Stimulated activated effector memory CD8-positive, alpha-beta T cell treated with anti-CD3 and anti-CD28 coated beads, Interleukin-12 subunit alpha, Interleukin-12 subunit beta, amount 100 ng/mL, for 72 hours (primary cell): ENCODE measurements around the gene MYH7B.

Experiments used
- ATAC-seq: fragments of 150-1000 bp; cut with Tn5 transposase; 2 replicates; pipeline ENCODE4 v1.10.0; 2021
- DNase-seq, 2 donors: peaks; one replicate each; pipeline ENCODE4 v3.0.0; 2021 to 2022; ENCODE audit warnings: low spot score in 2 of 2
- H3K27ac Mint-ChIP-seq: one replicate; pipeline ENCODE4 v1.8.0; 2022; ENCODE audit warnings: mild to moderate bottlenecking, mixed read lengths
- H3K36me3 Mint-ChIP-seq: one replicate; pipeline ENCODE4 v1.8.0; 2022; ENCODE audit warnings: mild to moderate bottlenecking, mixed read lengths
- H3K4me1 Mint-ChIP-seq: one replicate; pipeline ENCODE4 v1.8.0; 2022; ENCODE audit warnings: mixed read lengths
- H3K4me3 Mint-ChIP-seq: one replicate; pipeline ENCODE4 v1.8.0; 2022; ENCODE audit warnings: mild to moderate bottlenecking, mixed read lengths
- H3K9me3 Mint-ChIP-seq: one replicate; pipeline ENCODE4 v1.8.0; 2022; ENCODE audit warnings: mixed read lengths

Gene MYH7B

DNA sequence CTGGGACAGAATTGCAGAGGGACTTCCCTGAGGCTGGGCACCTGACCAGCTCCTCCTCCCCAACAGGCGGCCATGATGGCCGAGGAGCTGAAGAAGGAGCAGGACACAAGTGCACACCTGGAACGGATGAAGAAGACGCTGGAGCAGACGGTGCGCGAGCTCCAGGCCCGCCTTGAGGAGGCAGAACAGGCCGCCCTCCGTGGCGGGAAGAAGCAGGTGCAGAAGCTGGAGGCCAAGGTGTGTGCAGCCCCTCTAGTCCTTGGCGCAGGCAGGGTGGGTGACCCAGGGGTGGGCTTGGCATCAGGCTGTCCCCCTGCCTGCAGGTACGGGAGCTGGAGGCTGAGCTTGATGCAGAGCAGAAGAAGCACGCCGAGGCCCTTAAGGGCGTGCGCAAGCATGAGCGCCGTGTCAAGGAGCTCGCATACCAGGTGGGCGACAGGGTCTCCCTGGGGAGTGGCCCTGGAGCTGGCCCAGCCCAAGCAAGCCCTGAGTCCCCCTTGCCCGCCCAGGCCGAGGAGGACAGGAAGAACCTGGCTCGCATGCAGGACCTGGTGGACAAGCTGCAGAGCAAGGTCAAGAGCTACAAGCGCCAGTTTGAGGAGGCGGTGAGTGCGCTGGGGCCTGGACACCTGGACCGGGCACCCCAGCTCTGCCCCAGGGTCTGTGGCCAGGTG, 45.4 kb downstream of the MYH7B start:
- peaks cover 51% of the 10 kb centered on the region for H3K36me3 Mint-ChIP-seq
- no peaks in the 10 kb centered on the region for H3K9me3 Mint-ChIP-seq
- H3K4me3 Mint-ChIP-seq = no peak overlapping the region
- no peak for DNase-seq
- no peak for ATAC-seq
- peak overlapping the region; percentile 76 for H3K27ac Mint-ChIP-seq
- peaks cover 24% of the 10 kb centered on the region for H3K4me1 Mint-ChIP-seq

DNA sequence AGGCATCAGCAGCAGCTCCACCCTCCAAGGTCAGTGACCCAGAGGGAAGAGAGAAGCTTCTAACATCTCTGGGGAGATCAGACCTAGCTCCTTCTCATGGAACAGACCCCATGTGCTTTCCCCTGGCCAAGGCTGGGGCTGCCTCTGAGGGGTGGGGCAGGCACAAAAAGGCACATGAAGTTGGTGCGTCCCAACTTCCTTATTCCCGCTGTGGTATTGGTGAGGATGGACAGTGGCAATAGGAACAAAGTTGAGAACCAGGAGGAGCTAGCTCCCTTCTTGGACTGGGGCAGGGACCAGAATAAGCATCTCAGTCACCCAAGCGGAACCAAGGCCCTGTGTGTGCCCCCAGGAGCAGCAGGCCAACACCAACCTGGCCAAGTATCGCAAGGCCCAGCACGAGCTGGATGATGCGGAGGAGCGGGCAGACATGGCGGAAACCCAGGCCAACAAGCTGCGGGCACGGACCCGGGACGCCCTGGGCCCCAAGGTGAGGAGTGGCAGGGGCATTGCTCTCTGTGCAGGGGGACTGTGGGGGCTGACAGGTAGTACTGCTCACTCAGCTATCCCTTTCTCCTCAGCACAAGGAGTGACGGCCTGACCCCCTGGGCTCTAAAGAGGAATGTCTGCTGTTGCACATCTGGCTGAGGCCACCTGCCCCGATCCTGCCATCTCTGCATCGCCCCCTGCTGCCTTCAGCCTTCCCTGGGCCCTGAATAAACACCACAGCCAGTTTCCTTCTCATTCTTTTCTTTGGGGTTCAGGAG, 46.1 kb downstream of the MYH7B start:
- peak overlapping the region; percentile 57 for H3K27ac Mint-ChIP-seq
- no peaks in the 10 kb centered on the region for H3K9me3 Mint-ChIP-seq
- H3K36me3 Mint-ChIP-seq = peaks cover 53% of the 10 kb centered on the region
- no peak overlapping the region for H3K4me3 Mint-ChIP-seq
- ATAC-seq = no peak
- DNase-seq = no peak
- H3K4me1 Mint-ChIP-seq = peaks cover 24% of the 10 kb centered on the region

- no peak overlapping the region for H3K4me3 Mint-ChIP-seq
- H3K36me3 Mint-ChIP-seq = peaks cover 62% of the 10 kb centered on the region
- no peak for ATAC-seq
- H3K27ac Mint-ChIP-seq = peak overlapping the region; percentile 57
- no peak for DNase-seq
- peaks cover 21% of the 10 kb centered on the region for H3K4me1 Mint-ChIP-seq
- H3K9me3 Mint-ChIP-seq = no peaks in the 10 kb centered on the region
These were observed 47.0 kb downstream of the MYH7B start for GRCh38 chr20:35002426-35003210.

DNA sequence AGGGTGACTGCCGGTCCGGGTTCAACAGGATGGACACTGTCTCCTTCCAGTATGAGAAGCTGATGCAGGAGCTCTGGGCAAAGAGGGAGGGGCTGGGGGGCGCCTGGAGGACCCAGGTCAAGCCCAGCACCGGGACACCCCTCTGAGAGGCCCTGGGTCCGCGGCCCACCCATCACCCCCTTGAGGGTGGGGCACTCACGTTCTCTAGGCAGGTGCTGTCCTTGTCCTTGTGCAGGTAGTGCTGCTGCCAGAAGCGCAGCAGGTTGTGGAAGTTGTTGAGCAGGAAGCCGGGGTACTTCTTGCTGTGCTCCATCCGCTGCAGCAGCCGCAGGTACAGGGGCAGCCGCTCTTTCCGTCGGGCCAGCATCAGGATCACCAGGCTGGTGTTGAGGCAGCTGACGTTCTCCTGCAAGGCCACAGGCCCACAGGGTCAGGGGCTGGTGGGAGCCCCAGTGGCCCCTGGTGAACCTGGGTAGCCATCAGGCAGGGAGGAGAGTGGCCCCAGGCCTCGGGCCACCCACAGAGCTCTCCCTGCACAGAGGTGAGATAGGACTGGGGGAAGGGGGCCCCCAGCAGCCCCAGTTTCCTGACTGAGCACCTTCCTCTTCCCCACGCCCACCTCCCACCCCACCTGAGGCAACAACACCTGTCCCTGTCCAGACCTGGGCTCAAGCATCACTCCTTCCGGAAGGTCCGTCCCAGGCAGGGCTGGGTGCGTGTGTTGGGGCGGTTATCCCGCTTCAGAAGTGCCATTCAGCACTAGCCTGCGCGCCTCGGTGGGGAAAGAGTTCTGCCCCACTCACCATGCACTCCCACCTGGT, 47.8 kb downstream of the MYH7B start:
- H3K27ac Mint-ChIP-seq = peak overlapping the region; percentile 57
- no peak for ATAC-seq
- H3K9me3 Mint-ChIP-seq = no peaks in the 10 kb centered on the region
- H3K4me1 Mint-ChIP-seq = peaks cover 13% of the 10 kb centered on the region
- H3K4me3 Mint-ChIP-seq = no peak overlapping the region
- H3K36me3 Mint-ChIP-seq = peaks cover 64% of the 10 kb centered on the region
- no peak for DNase-seq

DNA sequence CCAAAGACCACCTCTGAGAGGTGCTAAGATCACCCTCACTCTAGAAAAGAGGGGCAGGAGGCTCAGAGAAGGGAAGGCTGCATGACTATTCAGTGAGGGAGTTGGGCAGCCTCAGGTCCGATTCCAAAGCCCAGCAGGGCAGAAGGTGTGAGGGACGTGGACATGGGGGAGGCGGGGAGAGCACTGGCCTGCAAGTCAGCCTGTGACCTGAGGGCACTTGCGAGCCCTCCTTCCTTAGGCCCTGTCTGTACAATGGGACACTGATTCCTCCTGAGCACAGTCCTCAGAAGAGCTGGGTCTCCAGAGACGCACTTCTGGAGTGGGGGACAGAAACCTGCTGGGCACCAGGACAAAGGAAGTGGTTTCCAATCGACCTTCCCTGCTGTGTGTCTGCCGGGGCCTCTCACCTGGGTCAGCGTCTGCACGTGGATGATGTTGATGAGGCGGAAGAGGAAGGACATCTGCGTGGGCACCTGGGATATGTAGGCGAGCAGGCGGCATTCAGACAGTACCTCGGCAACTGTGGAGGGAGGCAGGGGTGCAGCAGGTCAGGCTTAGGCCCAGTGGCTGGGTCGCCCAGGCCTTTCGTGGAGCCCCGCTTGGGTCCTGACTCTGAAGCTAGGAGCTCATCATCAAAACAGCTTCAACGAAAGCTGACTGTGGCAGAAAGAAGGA, 48.5 kb downstream of the MYH7B start:
- Mint-ChIP-seq H3K27ac (peak overlapping the region; percentile 32), H3K36me3 (peaks cover 70% of the 10 kb centered on the region), H3K4me3 (no peak overlapping the region), H3K4me1 (peaks cover 6% of the 10 kb centered on the region), H3K9me3 (no peaks in the 10 kb centered on the region)
- DNase-seq = no peak
- no peak for ATAC-seq

DNA sequence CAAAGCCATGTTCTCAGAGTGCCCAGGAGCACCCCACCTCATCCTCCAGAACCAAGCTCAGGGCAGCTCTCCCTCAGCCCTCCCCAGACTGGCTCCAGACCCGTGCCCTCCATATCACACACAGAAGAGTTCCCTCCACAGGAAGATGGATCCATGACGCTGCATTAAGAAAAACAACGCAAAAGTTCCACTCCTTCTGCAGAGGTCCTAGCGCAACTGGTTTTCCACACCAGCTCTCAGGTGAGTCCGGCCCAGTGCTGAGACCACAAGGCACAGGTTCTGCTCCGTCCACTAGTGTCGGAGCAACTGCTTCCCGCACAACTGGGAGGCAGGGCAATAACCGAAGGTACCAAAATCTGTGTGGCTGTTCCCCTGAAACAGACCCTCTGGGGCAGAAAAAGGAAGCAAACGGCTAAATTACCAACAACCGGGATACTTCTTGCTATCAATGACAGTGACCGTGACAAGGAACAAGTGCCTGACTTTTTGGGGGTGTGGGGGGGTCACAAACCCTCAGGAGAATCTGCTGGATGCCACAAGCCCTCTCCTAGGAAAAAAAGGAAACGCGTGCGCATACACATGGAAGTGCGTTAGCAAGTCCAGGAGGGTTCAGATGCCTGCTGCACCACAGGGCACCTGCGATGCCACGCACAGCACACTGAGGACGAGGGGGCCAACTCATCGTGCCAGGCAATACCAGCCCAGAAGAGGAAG, 49.2 kb downstream of the MYH7B start:
- H3K4me3 Mint-ChIP-seq = no peak overlapping the region
- ATAC-seq (no peak), DNase-seq (no peak)
- no peaks in the 10 kb centered on the region for H3K9me3 Mint-ChIP-seq
- peaks cover 78% of the 10 kb centered on the region for H3K36me3 Mint-ChIP-seq
- H3K27ac Mint-ChIP-seq = peak overlapping the region; percentile 32
- peaks cover 6% of the 10 kb centered on the region for H3K4me1 Mint-ChIP-seq
